ENCODE results near the gene NKX2-3.

NKX2-3 gene

GRCh38 chr10:99507265-99507664, 25.5 kb upstream of the NKX2-3 start:
- Histone ChIP-seq H3K27me3 (replicated peaks in 2 of 5; ENCODE audit: control insufficient read depth in 4 of 5, insufficient read depth in 5 of 5, low read length in 4 of 5) (peaks cover 0 to 2% (median 0%) of the 10 kb centered on the region in 5 experiments), H3K36me3 (ENCODE audit: control insufficient read depth in 4 of 4, insufficient read depth in 4 of 4, low read length in 3 of 4) (no peaks in the 10 kb centered on the region), H3K4me1 (ENCODE audit: control extremely low read depth in 1 of 4, control insufficient read depth in 4 of 4, insufficient read depth in 4 of 4, low read length in 3 of 4) (no peaks in the 10 kb centered on the region), H3K4me3 (ENCODE audit: control insufficient read depth in 1 of 7, extremely low read depth in 1 of 7, insufficient read depth in 4 of 7, low read depth in 2 of 7, low read length in 6 of 7) (no peak overlapping the region), H3K27ac (ENCODE audit: insufficient read depth in 1 of 2, low read depth in 1 of 2, low read length in 2 of 2, poor library complexity in 1 of 2, severe bottlenecking in 2 of 2) (no peak overlapping the region), H3K9me3 (ENCODE audit: control extremely low read depth in 1 of 5, control insufficient read depth in 4 of 5, insufficient read depth in 2 of 5, low read depth in 1 of 5, low read length in 4 of 5) (no peaks in the 10 kb centered on the region)
- CTCF ChIA-PET = interaction anchor here (1.3 to 1.6 kb wide), 2 partner anchors 25 to 46 kb away, joined by 3 to 4 read pairs; no protein-coding TSS in a partner anchor
- no peak for DNase-seq
- POLR2A ChIA-PET = no interaction called here

- Histone ChIP-seq H3K27me3 (replicated peaks in 2 of 5; ENCODE audit: control insufficient read depth in 4 of 5, insufficient read depth in 5 of 5, low read length in 4 of 5) (no peaks in the 10 kb centered on the region), H3K36me3 (ENCODE audit: control insufficient read depth in 4 of 4, insufficient read depth in 4 of 4, low read length in 3 of 4) (no peaks in the 10 kb centered on the region), H3K9me3 (ENCODE audit: control extremely low read depth in 1 of 5, control insufficient read depth in 4 of 5, insufficient read depth in 2 of 5, low read depth in 1 of 5, low read length in 4 of 5) (no peaks in the 10 kb centered on the region), H3K4me3 (ENCODE audit: control insufficient read depth in 1 of 7, extremely low read depth in 1 of 7, insufficient read depth in 4 of 7, low read depth in 2 of 7, low read length in 6 of 7) (no peak overlapping the region), H3K4me1 (ENCODE audit: control extremely low read depth in 1 of 4, control insufficient read depth in 4 of 4, insufficient read depth in 4 of 4, low read length in 3 of 4) (no peaks in the 10 kb centered on the region), H3K27ac (ENCODE audit: insufficient read depth in 1 of 2, low read depth in 1 of 2, low read length in 2 of 2, poor library complexity in 1 of 2, severe bottlenecking in 2 of 2) (no peak overlapping the region)
- ChIA-PET CTCF (interaction anchor here (0.9 to 2.2 kb wide), 2 partner anchors 9 to 11 kb away, joined by 3 to 7 read pairs; no protein-coding TSS in a partner anchor), POLR2A (no interaction called here)
- DNase-seq = no peak
These were observed 19.7 kb upstream of the NKX2-3 start for GRCh38 chr10:99513061-99513460.

DNA sequence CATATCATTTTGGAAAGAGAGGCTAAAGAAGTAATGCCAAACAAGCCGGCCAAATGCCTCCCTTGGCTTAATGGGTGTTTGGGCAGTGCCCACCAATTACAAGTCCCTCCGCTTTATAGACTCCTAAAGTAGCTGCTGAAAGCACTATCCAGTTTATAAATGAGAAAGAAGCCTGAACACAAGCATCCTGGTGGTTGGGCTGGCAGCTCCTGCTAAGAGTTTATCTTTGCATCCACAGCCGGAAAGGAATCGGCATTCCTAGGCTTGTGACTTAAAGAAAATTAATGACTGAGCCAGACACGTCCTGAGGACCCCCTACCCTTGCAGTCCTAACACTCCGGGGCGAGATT, 13.1 kb upstream of the NKX2-3 start:
- CTCF ChIA-PET = interaction anchor here (0.9 to 3.1 kb wide), 2 partner anchors 35 to 84 kb away, joined by 3 to 10 read pairs; no protein-coding TSS in a partner anchor
- no peak for DNase-seq
- Histone ChIP-seq H3K27me3 (replicated peaks in 2 of 5; ENCODE audit: control insufficient read depth in 4 of 5, insufficient read depth in 5 of 5, low read length in 4 of 5) (no peaks in the 10 kb centered on the region), H3K4me3 (ENCODE audit: control insufficient read depth in 1 of 7, extremely low read depth in 1 of 7, insufficient read depth in 4 of 7, low read depth in 2 of 7, low read length in 6 of 7) (peak overlapping the region in 6 of 7 experiments; percentile 53 to 77 (median 66)), H3K4me1 (ENCODE audit: control extremely low read depth in 1 of 4, control insufficient read depth in 4 of 4, insufficient read depth in 4 of 4, low read length in 3 of 4) (peaks cover 0 to 43% (median 31%) of the 10 kb centered on the region in 4 experiments), H3K27ac (ENCODE audit: insufficient read depth in 1 of 2, low read depth in 1 of 2, low read length in 2 of 2, poor library complexity in 1 of 2, severe bottlenecking in 2 of 2) (no peak overlapping the region), H3K9me3 (ENCODE audit: control extremely low read depth in 1 of 5, control insufficient read depth in 4 of 5, insufficient read depth in 2 of 5, low read depth in 1 of 5, low read length in 4 of 5) (no peaks in the 10 kb centered on the region), H3K36me3 (ENCODE audit: control insufficient read depth in 4 of 4, insufficient read depth in 4 of 4, low read length in 3 of 4) (no peaks in the 10 kb centered on the region)
- POLR2A ChIA-PET = no interaction called here
- WGBS (ENCODE audit: insufficient coverage) = 22% methylated on average over 6 of the region's 7 CpGs

DNA sequence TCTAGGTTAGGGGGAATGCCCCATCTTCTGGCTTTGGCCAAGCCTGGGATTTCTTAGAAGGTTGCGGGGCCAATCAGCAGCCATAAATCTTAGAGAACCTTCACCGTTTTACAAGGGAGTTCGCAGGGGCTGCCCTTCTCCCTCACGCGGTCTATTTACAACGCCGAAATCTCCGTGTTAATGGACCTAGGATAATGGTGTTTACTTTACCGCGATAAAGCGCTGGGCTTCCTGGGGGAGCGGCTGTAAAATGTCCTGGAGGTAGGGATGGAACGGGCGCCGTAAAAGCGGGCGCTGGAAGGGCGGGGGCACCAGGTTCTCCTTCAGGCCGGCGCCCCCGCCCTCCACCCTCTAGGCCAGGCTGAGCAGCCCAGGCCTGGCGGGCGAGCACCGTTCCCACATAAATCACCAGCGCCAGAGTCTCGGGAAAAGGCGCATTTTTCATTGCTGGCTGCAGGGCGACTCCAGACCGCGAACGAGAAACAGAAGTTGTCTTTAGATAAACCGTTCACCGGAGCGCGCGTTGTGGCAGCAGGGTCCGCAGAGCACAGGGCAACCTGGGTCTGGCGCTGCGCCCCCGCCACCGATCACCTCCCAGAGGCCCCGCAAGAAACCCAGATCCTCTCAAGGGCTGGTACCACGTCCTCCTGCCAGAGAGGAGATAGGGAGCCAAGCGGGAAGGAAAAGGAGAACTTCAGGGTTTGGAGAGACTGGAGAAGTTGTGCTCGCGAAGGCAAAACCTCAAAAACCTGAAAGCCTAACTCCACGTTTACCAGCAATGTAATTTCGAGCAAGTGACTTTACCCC, 12.5 kb upstream of the NKX2-3 start:
- peak overlapping the region; percentile 46 to 77 (median 61) for H3K4me3 ChIP-seq (ENCODE audit: control insufficient read depth in 1 of 7, extremely low read depth in 1 of 7, insufficient read depth in 4 of 7, low read depth in 2 of 7, low read length in 6 of 7)
- no peaks in the 10 kb centered on the region for H3K9me3 ChIP-seq (ENCODE audit: control extremely low read depth in 1 of 5, control insufficient read depth in 4 of 5, insufficient read depth in 2 of 5, low read depth in 1 of 5, low read length in 4 of 5)
- H3K27me3 ChIP-seq (replicated peaks in 2 of 5; ENCODE audit: control insufficient read depth in 4 of 5, insufficient read depth in 5 of 5, low read length in 4 of 5) = no peaks in the 10 kb centered on the region
- H3K27ac ChIP-seq (ENCODE audit: insufficient read depth in 1 of 2, low read depth in 1 of 2, low read length in 2 of 2, poor library complexity in 1 of 2, severe bottlenecking in 2 of 2) = peak overlapping the region in 1 of 2 experiments; percentile 43
- no peaks in the 10 kb centered on the region for H3K36me3 ChIP-seq (ENCODE audit: control insufficient read depth in 4 of 4, insufficient read depth in 4 of 4, low read length in 3 of 4)
- peak; percentile 81 to 92 (median 84) for DNase-seq
- H3K4me1 ChIP-seq (ENCODE audit: control extremely low read depth in 1 of 4, control insufficient read depth in 4 of 4, insufficient read depth in 4 of 4, low read length in 3 of 4) = peaks cover 0 to 45% (median 31%) of the 10 kb centered on the region in 4 experiments
- ChIA-PET POLR2A (no interaction called here), CTCF (interaction anchor here (0.9 to 3.1 kb wide), 7 partner anchors 10 to 93 kb away, joined by 3 to 10 read pairs (median 6); no protein-coding TSS in a partner anchor)
- WGBS (ENCODE audit: insufficient coverage) = 0% methylated on average over 44 of the region's 48 CpGs

DNA sequence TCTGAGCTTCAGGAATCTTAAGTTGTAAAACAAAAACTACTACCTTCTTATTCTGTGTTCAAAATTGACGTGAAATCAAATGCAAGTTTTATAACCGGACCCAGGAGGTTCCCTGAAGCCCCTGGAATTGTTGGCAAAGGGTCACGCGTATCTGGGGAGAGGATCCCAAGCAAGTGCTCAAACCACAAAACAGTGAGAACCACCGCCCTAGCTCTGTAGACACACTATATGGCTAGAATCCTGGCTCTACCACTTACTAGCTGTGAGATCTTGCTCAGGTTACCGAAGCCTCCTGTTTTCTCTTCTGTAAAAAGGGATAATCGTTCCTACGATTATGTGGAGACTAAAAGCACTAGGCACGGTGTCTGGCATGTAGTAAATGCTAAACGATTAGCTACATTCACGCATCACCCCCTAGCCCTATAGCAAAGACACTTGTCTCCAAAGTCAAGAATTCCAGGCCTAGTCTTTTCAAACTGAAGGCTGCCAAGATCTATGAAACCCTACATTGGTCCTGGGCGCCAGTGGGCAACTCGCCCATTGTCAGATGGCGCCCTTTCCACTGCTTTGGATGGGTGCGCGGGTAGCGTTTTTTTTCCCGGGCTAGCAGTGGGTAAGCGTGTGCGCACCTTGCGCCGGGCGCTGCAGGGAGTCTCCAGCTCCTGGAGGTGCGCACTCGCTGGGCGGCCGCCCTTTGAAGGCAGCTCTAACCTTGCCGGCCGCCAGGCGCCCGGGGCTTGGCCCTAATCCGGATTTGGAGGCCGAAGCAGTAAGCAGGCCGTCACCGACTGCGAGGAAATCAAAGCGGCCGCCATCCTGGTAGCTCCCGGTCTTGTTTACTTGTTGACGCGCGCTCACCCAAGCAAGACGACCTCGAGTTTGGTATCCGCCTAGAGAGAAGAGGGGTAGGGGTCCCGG, 11.6 kb upstream of the NKX2-3 start:
- ChIA-PET CTCF (interaction anchor here (1.0 to 3.1 kb wide), 9 partner anchors 8 to 92 kb away, joined by 3 to 10 read pairs (median 6); no protein-coding TSS in a partner anchor), POLR2A (no interaction called here)
- no peak for DNase-seq
- WGBS (ENCODE audit: insufficient coverage) = 79% methylated on average over 45 of the region's 46 CpGs
- Histone ChIP-seq H3K4me1 (ENCODE audit: control extremely low read depth in 1 of 4, control insufficient read depth in 4 of 4, insufficient read depth in 4 of 4, low read length in 3 of 4) (peaks cover 0 to 51% (median 33%) of the 10 kb centered on the region in 4 experiments), H3K27ac (ENCODE audit: insufficient read depth in 1 of 2, low read depth in 1 of 2, low read length in 2 of 2, poor library complexity in 1 of 2, severe bottlenecking in 2 of 2) (peak overlapping the region in 1 of 2 experiments; percentile 43), H3K4me3 (ENCODE audit: control insufficient read depth in 1 of 7, extremely low read depth in 1 of 7, insufficient read depth in 4 of 7, low read depth in 2 of 7, low read length in 6 of 7) (peak overlapping the region; percentile 41 to 77 (median 61)), H3K9me3 (ENCODE audit: control extremely low read depth in 1 of 5, control insufficient read depth in 4 of 5, insufficient read depth in 2 of 5, low read depth in 1 of 5, low read length in 4 of 5) (no peaks in the 10 kb centered on the region), H3K27me3 (replicated peaks in 2 of 5; ENCODE audit: control insufficient read depth in 4 of 5, insufficient read depth in 5 of 5, low read length in 4 of 5) (no peaks in the 10 kb centered on the region), H3K36me3 (ENCODE audit: control insufficient read depth in 4 of 4, insufficient read depth in 4 of 4, low read length in 3 of 4) (no peaks in the 10 kb centered on the region)

- no peaks in the 10 kb centered on the region for H3K9me3 ChIP-seq (ENCODE audit: control extremely low read depth in 1 of 5, control insufficient read depth in 4 of 5, insufficient read depth in 2 of 5, low read depth in 1 of 5, low read length in 4 of 5)
- ChIA-PET POLR2A (no interaction called here), CTCF (interaction anchor here (1.2 to 3.1 kb wide), 7 partner anchors 8 to 91 kb away, joined by 3 to 10 read pairs (median 6); no protein-coding TSS in a partner anchor)
- no peak for DNase-seq
- no peak overlapping the region for H3K27ac ChIP-seq (ENCODE audit: insufficient read depth in 1 of 2, low read depth in 1 of 2, low read length in 2 of 2, poor library complexity in 1 of 2, severe bottlenecking in 2 of 2)
- H3K4me1 ChIP-seq (ENCODE audit: control extremely low read depth in 1 of 4, control insufficient read depth in 4 of 4, insufficient read depth in 4 of 4, low read length in 3 of 4) = peaks cover 0 to 59% (median 39%) of the 10 kb centered on the region in 4 experiments
- no peak overlapping the region for H3K4me3 ChIP-seq (ENCODE audit: control insufficient read depth in 1 of 7, extremely low read depth in 1 of 7, insufficient read depth in 4 of 7, low read depth in 2 of 7, low read length in 6 of 7)
- H3K27me3 ChIP-seq (replicated peaks in 2 of 5; ENCODE audit: control insufficient read depth in 4 of 5, insufficient read depth in 5 of 5, low read length in 4 of 5) = no peaks in the 10 kb centered on the region
- no peaks in the 10 kb centered on the region for H3K36me3 ChIP-seq (ENCODE audit: control insufficient read depth in 4 of 4, insufficient read depth in 4 of 4, low read length in 3 of 4)
- 96% methylated on average over 35 of the region's 51 CpGs for WGBS (ENCODE audit: insufficient coverage)
These were observed 10.8 kb upstream of the NKX2-3 start for GRCh38 chr10:99521765-99522469.
